Measurements from ENCODE around the gene CLCN1. TPM values are rescaled to one million over a fixed set of nuclear protein-coding genes. Genes with fewer than 3 reads are reported as not detected.

The CLCN1 gene
- total RNA-seq, 1 experiment from 2014 or later: 2.8 TPM

- no peak for DNase-seq (ENCODE audit: low spot score)
Measured at GRCh38 chr7:143292876-143293275, 23.0 kb upstream of the CLCN1 start.

- DNase-seq (ENCODE audit: low spot score): no peak
Measured at GRCh38 chr7:143295870-143296269, 20.0 kb upstream of the CLCN1 start.

DNA sequence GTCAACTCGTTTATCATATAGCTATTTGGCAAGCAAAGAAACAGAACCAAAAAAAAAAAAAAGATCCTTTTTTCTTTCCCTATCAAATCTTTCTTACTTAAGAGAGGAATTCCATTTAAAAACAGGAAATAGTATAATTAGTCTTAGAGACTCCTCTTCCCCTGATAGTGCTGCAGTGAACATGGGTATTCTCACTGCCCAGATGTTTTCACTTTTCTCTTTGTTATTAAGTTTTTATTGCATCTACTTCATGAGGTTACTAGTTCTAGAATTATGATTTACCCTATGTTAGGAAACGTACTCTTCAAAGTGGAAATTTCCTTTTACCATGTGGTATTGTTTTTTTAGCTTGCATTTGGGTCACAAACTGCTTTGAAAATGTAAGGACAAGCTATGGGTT lies 19.2 kb upstream of the CLCN1 start:
- DNase-seq (ENCODE audit: low spot score): no peak

- no peak for DNase-seq (ENCODE audit: low spot score)
Measured at GRCh38 chr7:143299346-143299745, 16.6 kb upstream of the CLCN1 start.

- DNase-seq (ENCODE audit: low spot score): peak; percentile 72
Measured at GRCh38 chr7:143299840-143300239, 16.1 kb upstream of the CLCN1 start.

- DNase-seq (ENCODE audit: low spot score): no peak
Measured at GRCh38 chr7:143300959-143301935, 14.7 kb upstream of the CLCN1 start.

DNA sequence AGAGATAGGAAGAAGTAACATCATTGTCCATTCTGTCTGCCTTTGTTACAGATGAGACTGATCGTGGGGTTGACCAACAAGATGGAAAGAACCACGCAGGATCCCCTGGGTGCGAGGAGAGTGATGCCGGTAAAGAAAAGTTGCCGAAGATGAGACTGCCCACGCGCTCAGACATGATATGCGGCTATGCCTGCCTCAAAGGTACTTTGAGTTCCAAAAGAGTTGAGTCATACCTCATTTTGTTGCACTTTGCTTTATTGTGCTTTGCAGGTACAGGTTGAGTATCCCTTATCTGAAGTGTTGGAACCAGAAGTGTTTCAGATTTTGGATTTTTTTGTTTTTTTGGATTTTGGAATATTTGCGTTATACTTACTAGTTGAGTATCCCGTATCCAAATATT lies 12.2 kb upstream of the CLCN1 start:
- DNase-seq (ENCODE audit: low spot score): no peak

- no peak for DNase-seq (ENCODE audit: low spot score)
Measured at GRCh38 chr7:143304938-143305337, 11.0 kb upstream of the CLCN1 start.

GRCh38 chr7:143305423-143306070 lies 10.4 kb upstream of the CLCN1 start:
- peak; percentile 98 for DNase-seq (ENCODE audit: low spot score)

GRCh38 chr7:143308632-143309031 lies 7.3 kb upstream of the CLCN1 start:
- DNase-seq (ENCODE audit: low spot score): no peak

- DNase-seq (ENCODE audit: low spot score): no peak
Measured at GRCh38 chr7:143314127-143314526, 1.8 kb upstream of the CLCN1 start.

- no peak for DNase-seq (ENCODE audit: low spot score)
Measured at GRCh38 chr7:143316492-143316891, 581 bp downstream of the CLCN1 start.

GRCh38 chr7:143318661-143319060 lies 2.8 kb downstream of the CLCN1 start:
- DNase-seq (ENCODE audit: low spot score): no peak

GRCh38 chr7:143320620-143321019 lies 4.7 kb downstream of the CLCN1 start:
- DNase-seq (ENCODE audit: low spot score): no peak

- no peak for DNase-seq (ENCODE audit: low spot score)
Measured at GRCh38 chr7:143321242-143321641, 5.3 kb downstream of the CLCN1 start.

DNA sequence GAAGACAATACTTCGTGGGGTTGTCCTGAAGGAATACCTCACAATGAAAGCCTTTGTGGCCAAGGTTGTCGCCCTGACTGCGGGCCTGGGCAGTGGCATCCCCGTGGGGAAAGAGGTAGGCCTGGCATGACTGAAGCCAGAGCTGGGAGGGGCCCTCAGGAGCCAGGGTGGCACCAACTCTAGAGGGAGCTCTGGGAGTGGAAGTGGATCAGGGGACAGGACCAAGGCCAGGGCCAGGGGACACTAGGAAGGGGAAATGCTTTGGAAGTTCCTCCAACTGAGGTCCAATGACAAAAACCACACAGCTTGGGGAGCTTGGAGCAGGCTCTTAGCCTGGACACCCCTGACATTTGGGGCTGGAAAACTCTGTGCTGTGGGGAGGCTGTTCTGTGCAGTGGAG lies 5.8 kb downstream of the CLCN1 start:
- DNase-seq (ENCODE audit: low spot score): peak; percentile 75

- no peak for DNase-seq (ENCODE audit: low spot score)
Measured at GRCh38 chr7:143322760-143323633, 7.1 kb downstream of the CLCN1 start.

- DNase-seq (ENCODE audit: low spot score): no peak
Measured at GRCh38 chr7:143323653-143324052, 7.7 kb downstream of the CLCN1 start.

GRCh38 chr7:143325240-143325639 lies 9.3 kb downstream of the CLCN1 start:
- DNase-seq (ENCODE audit: low spot score): no peak

GRCh38 chr7:143327903-143328302 lies 12.0 kb downstream of the CLCN1 start:
- DNase-seq (ENCODE audit: low spot score): no peak

GRCh38 chr7:143329471-143330170 lies 13.7 kb downstream of the CLCN1 start:
- no peak for DNase-seq (ENCODE audit: low spot score)
